ENCODE data around the gene LYZL4.

- TF ChIP-seq POLR2A (IDR thresholded peaks at IDR 0.05) (no peak), CTCF (IDR thresholded peaks at IDR 0.05) (no peak)
Observed at GRCh38 chr3:42367903-42368302, 42.5 kb downstream of the LYZL4 start.

Measured in tibial nerve (tissue), 3 donors.